Esophagus mucosa (tissue), 1 donor: ENCODE measurements around the gene SCD5. TPM values are rescaled to one million over a fixed set of nuclear protein-coding genes. Genes with fewer than 3 reads are reported as not detected.
A peak's percentile ranks its signal among the peaks of the same experiment; 100 is the strongest.

Experiments used
- ATAC-seq: fragments of 200-7000 bp; cut with Tn5 transposase; one replicate; pipeline ENCODE4 v1.9.1; 2020
- total RNA-seq: library from RNA; stranded (reverse); gene quantifications from one replicate; pipeline ENCODE4 v1.2.4, GENCODE V29; 2023
- donor health status: DM: yes; HTN: yes; CAD: no.

Gene SCD5
- total RNA-seq, 1 donor from 2014 or later, result 1.9 TPM

DNA sequence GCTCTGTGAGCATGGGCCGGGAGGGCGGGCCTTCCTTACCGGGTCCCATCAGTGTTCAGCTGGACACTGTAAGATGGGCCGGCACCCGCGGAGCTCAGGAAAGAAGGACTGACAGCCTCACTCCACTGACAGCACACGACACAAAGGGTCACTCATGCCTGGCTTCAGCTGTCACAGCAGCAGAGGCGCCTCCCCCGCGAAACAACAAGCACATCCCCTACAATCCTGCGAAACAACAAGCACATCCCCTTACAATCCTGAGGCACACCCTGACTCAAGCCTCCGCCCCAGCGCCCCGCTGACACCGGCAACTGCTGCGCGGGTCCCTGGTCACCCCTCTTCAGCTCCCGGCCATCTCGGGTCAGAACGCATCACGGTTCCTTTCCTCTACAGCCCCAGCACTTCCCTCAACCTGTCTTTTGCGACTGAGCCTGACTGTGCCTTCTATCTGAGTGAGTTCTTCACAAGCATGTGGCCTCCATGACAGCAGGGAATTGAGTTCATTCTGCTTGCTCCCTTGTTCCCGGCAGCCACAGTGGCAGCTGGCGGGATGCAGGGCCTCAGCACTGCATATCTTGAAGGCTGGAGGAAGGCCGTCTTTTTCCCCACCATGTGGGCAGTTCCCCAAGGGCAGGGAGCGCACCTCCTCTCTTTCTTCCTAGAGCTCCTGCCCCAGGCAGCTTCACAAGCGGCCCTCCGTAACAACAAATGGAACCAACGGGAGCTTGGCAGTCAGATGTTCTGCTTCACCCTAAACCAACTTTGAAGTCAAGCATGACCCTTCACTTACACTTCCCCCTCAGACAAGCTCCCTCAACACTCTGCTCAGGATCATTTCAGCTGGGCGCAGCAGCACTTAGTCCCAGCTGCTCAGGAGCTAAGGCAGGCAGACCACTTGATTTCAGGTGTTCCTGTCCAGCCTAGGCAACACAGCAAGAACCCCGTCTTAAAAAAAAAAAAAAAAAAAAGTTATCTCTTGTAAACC, 39.6 kb downstream of the SCD5 start:
- no peak for ATAC-seq

DNA sequence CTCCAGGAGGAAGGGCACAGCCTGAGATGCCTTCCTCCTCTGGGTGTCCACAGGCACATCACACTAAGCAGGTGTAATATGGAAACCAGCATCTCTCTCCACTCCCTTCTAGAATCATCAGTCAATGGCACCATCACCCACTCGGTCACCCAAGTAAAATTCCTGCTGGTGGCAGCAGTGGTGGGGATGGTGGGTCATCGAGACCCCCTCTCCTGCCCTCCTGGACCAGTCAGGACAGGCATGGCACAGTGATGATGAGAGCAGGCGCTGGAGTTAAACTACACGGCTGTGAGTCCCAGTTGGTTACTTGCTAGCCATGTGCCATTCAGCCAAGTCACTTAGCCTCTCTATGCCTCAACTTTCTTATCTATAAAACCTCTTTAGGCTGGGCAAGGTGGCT, 42.5 kb downstream of the SCD5 start:
- ATAC-seq, result no peak

DNA sequence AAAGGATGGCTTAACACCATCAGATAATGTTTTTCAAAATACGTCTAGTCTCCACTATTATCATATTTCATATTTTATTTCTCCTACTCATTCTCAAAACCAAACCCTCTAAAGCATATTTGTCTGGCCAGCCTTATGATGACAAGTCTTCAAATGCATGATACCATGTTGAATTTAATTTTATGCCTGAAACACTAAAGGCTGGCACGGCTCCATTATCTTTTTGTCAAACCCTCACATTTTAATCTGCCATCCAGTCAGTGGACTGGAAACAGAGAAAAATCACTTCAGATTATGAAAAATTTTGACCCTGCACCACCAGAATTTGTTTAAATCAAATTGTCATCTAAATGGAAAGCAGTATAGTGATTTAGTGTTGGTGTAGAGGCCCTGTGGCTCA, 42.9 kb downstream of the SCD5 start:
- ATAC-seq, result no peak

DNA sequence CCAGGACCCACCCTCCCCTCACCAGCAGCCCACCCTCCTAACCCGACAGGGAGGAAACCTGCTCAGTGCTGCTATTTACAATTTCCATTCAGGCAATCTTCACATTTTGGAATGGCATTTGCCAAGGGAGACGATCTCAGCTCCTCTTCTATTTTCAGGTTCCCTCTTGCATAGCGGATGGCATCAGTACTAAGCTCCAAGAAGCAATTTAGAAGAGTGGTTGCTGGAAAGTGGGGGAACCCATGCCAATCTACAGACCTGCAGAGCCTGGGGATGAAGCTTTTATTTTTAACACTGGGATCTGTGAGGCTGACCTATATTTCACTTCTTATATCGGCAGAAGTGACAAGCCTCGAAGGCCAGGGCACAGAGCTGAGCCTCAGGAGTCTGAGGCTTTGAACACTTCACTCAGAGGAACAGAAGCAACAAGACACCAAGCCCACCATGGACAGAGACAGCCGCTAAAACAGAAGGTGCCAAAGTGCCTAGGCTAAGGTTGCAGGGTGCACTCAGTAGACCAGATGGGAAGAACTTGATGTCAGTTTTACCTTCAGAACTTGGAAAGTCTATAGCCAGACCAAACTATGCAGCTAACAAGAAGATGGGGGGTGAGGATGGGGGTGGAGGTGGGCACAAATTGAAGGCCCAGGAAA, 44.0 kb downstream of the SCD5 start:
- ATAC-seq, result no peak

DNA sequence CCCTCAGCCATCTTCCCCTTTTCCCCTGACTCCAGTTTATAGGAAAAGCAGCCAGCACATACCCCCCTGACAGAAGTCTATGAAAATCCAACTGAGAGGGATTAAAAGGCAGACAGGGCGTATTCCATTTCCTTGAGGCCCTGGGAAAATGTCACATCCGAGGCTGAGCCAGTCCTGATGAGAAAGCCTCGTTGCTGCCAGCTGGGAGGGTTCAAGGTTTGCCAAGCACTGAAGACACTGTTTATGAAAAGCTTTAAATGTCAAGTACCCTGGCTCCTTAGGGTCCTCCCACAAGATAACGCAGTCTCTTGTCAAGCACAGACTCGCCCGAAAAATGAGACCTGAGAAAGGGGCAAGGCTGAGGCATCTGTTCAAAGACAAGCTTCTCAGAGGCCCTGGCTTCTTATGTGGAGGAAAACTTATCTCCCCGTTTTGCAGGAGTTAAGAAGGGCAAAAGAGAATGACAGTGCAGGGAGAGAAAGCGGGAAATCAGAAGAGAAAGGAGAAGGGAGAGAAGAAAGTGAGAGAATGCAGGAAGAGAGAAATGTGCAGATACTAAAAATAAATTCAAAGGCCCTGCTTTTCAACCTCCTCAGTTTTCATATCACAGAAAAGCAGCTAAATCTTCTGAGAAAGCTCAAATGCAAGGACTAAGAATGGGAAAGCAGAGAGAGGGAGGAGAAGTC, 44.7 kb downstream of the SCD5 start:
- no peak for ATAC-seq

DNA sequence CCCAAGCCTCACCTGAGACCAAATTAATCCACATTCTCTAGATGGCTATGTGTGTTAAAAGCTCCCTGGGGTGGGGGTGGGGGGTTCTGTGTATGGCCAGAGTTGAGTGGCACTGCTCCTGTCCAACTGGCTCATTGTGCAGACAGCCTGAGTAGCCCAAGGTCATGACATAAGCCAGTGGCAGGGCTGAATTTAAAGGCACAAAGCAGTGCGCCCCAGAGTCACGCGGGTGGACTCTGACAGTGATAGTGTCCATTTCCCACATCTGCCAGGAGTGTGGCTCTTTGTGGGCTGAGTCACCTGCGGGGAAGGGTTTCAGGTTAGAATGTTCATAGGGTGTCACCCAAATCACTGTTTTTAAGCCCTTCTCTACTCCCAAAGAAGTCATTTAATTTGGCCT, 45.4 kb downstream of the SCD5 start:
- no peak for ATAC-seq

DNA sequence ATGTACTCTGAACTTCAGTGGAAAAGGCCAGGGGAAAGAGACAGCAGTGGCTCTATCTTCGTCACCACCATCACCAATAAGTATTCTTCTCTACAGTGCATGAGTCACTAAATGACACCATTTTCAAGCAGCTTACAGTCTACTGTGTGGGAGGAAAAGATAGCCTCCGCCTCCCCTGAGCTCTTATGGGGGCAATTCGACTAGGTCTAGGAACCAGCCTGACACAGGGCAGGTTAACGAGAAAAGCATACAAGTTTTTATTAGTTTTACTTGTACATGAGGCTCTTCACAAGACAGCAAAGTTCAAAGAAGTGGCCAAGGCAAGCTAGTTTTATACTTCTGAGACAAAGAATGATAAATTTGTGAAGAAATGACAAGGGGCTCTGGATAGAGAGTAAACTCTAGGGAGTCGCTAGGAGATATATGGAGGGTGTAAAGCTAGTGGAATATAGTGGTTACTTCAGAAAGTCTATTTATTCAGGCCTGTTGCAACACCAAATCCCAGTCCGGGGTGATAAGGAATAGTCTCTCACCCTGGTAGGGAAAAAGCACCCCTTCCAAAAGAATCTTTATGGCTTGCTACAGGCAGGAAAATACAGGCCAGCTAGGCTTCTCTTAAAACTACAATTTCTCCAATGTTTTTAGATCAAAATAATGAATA, 49.7 kb downstream of the SCD5 start:
- no peak for ATAC-seq

DNA sequence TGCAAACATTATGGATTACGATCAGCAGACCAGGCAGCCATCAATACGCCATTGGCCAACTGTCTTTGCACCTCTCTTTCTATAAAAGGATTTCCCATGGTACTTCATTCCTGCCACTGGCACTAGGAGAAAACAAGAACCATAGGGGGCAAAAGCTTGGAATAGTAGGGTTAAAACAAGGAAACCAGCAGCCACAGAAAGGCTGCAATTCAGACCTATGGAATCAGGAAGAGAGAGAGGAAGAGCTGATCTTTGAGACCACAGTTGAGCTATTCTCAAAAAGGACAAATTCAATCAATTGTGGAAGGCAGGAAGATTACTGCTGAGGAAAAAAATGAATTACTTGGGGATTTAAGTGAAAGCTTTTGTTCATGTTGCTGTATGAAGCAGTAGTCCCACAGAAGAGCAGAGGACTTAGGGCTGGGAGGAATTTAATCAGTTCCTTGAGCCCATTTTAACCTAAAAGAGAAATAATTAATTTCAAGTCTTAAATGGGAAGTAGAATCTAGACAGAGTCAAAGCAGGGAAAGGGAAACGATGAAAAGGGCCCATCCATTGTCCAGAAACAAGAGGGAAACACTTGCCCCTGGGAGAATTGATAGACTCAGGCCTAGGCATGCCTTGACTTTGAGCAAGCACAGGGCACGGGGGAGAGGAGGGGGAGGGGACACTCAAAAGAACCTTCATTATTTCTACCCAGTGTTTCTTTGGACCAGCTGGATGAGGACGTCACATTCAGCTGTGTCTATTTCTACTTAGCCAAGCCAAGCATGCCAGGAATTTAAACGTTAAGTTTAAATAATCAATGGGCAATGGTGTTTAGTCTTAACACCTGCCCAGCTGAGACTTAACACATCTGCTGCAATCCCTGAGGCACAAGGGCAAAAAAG, 50.7 kb downstream of the SCD5 start:
- ATAC-seq, result no peak

DNA sequence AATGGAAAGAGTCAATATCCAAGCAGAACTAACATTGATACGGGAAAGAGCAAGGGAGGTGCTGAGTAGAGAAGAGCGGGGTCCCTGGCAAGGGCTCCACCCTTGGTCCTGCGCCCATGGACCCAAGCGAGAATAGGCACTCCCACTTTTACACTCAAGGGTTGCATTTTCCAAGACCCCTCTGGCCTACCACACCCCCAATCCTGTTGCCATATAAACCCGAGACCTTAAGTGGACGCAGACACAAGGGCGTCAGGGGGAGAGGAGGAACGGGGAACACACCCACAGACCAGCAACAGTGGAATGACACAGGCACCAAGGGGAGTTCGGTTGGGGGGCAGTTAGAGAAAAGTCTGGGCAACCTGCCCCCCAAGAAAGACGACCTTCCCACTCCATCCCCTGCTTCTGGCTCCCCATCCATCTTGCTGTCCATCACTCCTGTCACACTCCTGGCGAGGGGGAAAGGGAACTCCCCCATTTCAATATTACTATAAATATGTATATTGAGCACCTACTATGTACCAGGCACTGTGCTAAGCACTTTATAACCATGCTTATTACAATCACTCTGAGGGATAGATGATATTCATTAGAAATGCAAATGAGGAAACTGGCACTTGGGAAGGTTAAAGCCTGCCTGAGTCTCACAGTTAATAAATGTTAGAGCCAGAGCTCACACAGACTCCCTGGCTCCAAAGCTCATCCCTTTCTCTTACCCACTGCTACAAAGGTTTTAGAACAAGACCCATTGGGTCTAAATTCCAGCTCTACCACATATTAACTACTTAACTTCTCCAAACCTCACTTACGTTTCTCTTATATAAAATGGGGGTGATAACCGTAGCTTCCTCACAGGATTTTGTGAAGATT, 51.7 kb downstream of the SCD5 start:
- no peak for ATAC-seq

DNA sequence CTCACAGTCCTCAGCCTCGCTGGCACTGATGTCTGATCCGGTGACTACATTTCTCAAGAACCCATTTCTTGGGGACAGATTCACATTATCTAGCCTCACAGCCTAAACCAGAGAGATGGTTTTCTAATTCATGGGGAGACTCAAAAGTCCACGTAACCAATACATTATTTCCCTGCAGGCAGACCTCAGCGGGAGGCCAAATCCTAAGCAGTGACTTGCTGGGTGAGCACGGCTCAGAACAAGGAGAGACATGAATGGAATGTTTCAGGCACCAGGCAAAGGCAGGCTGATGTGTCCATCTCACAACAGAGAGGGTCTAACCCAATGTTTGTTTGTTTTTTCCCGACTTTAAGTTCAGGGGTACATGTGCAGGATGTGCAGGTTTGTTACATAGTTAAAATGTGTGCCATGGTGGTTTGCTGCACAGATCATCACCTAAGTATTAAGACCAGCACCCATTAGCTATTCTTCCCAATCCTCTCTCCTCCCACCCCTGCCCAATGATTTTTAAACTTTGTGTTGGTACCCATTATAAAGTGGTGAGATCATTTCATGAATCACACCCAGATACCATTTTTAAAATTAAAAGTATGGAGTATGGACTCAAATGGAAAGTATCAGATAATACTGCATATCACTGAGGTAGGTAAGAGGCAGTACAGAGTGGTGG, 53.3 kb downstream of the SCD5 start:
- ATAC-seq, result no peak

DNA sequence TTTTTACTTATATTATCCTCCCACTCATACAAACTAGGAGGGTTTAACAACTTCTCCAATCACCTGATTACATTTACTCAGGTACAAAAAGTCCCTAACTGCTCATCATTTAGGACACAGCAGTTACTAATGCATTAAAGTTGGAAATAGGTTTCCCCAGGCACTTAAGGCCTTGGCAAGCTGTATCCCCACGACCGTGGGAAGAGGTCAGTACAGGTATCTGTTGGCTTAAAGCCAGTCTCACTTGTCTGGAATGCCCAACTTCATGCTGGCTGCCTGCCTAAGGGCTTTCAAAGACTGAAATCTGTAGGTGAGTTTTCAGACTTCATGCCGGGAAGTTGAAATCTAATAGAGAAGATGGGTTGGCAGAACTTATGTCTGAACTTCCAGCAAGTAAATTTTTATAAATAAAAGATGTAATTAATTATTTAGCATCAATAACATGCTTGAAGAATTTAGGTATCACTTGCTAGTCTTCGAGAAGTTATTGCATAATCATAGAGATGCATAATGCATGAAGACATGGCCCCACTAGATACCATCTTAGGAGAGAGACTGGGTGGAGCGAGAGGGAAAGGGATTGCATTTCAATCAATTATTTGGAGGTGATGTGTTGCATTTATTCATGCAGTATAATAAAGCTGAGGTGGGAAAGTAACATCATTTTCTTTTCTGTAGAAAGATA, 54.2 kb downstream of the SCD5 start:
- ATAC-seq, result no peak

DNA sequence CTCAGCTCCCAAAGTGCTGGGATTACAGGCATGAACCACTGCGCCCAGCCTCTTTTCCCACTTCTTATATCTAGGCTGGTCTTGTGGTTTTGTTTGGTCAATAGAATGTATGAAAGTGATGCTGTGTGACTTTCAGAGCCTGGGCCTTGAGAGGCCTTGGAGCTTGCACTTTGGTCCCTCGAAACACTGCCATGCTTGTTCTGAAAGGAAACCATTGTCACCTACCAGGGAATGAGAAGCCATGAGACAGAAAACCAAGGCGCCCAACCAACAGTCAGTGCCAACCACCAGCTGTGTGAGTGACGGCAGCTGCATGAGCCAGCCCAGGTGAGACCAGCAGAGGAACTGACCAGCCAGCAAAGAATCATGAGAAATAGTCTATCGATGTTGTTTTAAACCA, 57.4 kb downstream of the SCD5 start:
- no peak for ATAC-seq

DNA sequence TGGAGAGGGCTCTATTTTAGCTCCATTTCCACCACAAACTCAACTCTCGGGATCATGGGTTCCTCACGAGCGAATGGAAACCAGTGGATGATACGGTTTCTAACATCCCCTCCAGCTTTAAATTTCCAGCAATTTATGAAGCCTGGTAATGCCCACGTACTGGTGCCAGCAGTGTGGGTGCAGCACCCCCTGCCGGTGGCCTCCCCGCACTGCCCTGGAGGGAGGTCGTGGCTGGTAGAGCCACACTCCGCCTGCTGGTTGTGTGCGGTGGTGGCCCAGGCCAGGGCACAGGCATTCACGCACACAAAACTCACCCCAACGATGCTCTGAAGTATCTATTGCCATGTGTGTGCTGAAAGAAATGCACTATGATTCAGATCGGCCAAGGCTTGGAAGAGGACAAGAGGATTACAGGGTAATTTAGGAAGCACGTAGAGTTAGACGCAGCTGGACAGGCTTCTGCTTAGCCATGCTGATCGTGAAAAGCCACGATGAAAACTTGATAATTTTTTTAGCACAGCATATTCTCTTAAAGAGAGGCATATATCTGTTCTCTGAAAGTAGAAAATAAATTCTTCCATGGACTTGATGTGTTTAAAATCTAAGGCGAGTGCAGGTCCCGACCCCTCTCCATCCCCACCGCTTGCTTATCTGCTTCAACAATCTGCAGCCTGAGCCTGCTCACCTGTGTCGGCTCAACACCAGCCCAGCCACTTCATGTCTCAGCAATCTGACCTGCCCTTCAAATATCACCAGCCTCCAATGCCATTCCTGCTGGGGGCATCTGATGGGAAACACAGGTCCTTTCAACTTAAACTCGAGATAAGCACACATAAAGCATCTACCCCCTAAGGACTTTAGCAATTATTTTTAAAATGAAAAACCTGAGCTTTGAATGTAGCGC, 59.1 kb downstream of the SCD5 start:
- ATAC-seq, result peak; percentile 93

DNA sequence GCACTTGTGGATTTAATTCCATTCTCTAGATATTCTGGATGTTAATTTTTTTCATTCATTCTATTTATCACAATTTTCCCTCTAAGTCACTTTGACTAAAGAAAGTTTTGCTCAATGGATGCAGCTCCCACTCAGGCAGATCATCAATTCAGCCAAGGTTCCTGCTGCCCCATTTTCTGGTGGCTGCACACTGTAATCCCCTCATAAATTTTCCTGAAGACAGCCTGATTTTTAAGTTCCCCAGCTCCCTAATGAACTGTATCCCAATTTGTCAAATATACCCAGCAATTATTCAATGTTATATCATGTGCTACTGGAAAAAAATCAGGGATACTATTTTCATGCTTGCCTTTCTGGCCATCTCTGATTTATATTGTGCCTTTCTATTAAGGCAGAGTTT, 61.2 kb downstream of the SCD5 start:
- ATAC-seq, result no peak

DNA sequence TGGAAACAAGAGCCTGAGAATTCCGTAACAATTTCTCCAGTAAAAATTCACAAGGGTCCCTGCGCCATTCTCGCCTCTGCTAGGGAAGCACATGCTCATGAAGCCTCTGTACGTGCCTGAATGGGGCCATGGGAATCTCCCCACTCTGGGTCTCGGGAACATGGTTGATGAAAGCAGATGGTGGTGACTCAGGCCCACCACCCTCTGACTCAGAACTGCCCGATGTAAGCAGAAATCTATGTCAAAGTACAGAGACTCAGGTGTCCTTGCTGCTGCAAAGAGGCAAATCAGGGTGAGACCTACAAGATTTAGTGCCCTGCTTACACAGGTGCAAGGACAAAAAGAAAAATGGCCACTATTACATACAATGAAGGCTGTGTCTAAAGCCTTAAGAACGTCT, 65.0 kb downstream of the SCD5 start:
- ATAC-seq, result no peak

DNA sequence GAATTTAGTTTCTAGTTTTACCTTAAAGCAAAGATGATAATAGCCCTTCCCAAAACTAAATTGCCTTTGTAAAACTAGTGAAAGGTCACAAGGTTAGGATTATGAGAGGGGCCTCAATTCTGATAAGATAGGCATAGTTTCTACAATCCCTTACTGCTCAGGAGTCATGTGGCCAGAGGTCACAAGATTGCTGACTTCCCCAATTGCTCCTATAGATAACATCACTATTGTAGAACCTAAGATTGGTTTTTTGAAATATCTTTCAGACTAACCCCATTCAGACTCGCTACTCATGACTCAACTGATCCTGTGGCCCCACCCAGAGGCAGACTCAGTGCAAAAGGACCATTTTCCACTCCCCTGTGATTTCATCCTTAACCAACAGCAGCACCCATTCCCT, 70.3 kb downstream of the SCD5 start:
- ATAC-seq, result no peak

DNA sequence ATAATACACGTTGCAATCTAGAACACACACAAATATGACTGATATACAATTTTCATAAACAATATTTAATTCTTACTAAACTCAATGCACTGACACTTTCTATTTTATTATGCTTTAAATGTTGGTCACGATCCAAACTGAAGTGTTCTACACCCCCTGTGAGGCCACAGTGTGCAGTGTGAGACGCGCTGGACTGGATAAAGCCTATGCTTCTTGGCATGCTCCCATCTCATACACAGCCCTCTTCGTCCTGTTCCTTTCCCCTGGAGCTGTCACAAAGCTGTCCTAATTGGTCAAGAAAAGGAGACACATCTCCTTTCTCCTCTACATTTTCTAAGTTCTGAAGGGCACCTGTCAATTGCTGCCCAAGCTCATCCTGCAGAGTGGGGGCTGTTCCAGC, 72.0 kb downstream of the SCD5 start:
- no peak for ATAC-seq

DNA sequence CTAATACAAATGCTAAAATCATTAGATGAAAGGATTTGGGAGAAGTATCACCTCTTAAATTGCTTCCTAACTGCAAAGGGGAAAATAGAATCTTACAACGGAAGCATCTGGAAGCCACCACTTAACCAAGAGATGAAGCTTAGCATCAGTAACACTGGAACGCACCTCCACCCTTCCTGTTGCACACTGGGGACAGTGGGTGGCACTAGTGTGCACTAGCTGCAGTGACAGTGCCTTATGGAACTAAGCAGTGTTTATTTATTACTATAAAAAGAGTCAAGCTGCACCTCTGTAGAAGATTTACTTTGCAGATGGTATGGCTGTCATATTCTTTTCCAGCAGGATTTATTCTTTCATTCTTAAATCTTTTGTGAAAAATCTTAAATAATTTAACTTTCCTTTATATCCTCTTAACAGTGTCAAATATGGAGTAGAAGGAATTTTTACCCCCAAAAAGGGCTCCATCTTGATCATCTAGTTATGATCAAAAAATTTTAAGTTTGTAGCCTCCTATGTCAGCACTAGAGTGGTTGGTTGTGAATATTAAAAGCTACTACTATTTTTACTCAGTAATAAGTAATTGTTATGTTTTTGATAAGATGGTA, 76.7 kb downstream of the SCD5 start:
- ATAC-seq, result peak; percentile 63
